Tibial nerve (tissue), 4 donors: Measurements from ENCODE around the gene CCDC149.

Source experiments
- EP300 ChIP-seq, 2 donors: sonication (generic); formaldehyde crosslinking; IDR thresholded peaks; one replicate each; pipeline ENCODE4 v1.6.1; 2017; ENCODE audit warnings: antibody characterized with exemption in 2 of 2, mild to moderate bottlenecking in 1 of 2
- POLR2A ChIP-seq, 2 donors: fragments of 450-650 bp; IDR thresholded peaks; one replicate each; pipeline ENCODE4 v1.6.1; 2017; ENCODE audit warnings: antibody characterized with exemption in 2 of 2, mild to moderate bottlenecking in 2 of 2, moderate library complexity in 2 of 2
- TF ChIP-seq, protein P1 (sequence below), 5 experiments: fragments of 200-600 bp in 3 of 5; fragments of 450-650 bp in 2 of 5; sonication (generic) in 3 of 5; IDR thresholded peaks; one replicate each; pipeline ENCODE4 v1.5.1; 2016 to 2019; ENCODE audit warnings: antibody characterized with exemption in 5 of 5, mild to moderate bottlenecking in 3 of 5, moderate library complexity in 2 of 5

DNA sequence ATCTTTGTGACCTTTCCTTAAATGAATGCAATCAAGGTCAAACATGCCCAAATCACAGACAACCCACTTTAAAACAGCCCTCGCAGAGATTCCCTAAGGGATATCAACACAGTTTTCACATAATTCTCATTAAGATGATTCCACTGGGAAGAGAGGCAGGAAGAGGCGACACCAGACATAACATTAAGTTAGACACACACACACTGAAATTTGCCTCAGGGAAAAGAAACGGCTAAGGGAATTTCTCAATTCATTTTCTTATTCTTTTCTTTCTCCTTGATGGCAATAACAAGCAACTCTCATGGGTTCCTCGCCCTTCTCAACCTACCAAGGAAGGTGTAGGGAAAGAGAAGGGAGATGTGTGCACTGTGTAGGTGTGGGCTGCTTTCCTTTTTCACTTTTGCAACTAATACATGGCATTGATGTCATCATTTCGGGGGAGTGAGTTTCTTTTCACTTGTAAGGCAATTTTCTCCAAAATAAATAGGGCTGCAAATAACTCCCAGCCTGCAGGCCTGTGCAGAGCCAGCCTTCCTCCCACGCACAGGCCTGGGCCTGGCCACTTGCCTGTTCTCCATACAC lies 76.1 kb downstream of the CCDC149 start:
- TF ChIP-seq, protein P1, sequence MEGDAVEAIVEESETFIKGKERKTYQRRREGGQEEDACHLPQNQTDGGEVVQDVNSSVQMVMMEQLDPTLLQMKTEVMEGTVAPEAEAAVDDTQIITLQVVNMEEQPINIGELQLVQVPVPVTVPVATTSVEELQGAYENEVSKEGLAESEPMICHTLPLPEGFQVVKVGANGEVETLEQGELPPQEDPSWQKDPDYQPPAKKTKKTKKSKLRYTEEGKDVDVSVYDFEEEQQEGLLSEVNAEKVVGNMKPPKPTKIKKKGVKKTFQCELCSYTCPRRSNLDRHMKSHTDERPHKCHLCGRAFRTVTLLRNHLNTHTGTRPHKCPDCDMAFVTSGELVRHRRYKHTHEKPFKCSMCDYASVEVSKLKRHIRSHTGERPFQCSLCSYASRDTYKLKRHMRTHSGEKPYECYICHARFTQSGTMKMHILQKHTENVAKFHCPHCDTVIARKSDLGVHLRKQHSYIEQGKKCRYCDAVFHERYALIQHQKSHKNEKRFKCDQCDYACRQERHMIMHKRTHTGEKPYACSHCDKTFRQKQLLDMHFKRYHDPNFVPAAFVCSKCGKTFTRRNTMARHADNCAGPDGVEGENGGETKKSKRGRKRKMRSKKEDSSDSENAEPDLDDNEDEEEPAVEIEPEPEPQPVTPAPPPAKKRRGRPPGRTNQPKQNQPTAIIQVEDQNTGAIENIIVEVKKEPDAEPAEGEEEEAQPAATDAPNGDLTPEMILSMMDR (IDR thresholded peaks at IDR 0.05): no peak
- TF ChIP-seq POLR2A (IDR thresholded peaks at IDR 0.05) (no peak), EP300 (IDR thresholded peaks at IDR 0.05) (no peak)
